Choroid plexus epithelial cell (primary cell): Measurements from ENCODE around the gene SH3BGRL2.

Source experiments
- DNase-seq: peaks from one replicate; pipeline ENCODE4 v3.0.0-alpha.2; 2010; ENCODE audit warnings: low read depth
- H3K4me3 ChIP-seq: 2 replicates; pipeline ENCODE4 v1.5.1; 2011; ENCODE audit warnings: low read depth, mild to moderate bottlenecking, control low read depth, low read length, moderate library complexity
- CTCF ChIP-seq: conservative IDR thresholded peaks from 2 replicates; pipeline ENCODE4 v1.5.1; 2011; ENCODE audit warnings: low read depth, mild to moderate bottlenecking, control low read depth, inconsistent platforms, low read length, moderate library complexity

Gene SH3BGRL2

GRCh38 chr6:79630883-79631692 lies at the start of gene SH3BGRL2:
TSS of gene SH3BGRL2 (plus strand) at chr6:79631329. CDS start at chr6:79631462, 133 bp downstream.
- TF ChIP-seq CTCF, result no peak
- peak; percentile 68 for DNase-seq
- peak within 1 kb of the TSS; percentile 76 for H3K4me3 ChIP-seq

- DNase-seq, result no peak
- TF ChIP-seq CTCF, result no peak
- H3K4me3 ChIP-seq, result no peak overlapping the region
Measured at GRCh38 chr6:79584332-79584731, 46.8 kb upstream of the SH3BGRL2 start.

DNA sequence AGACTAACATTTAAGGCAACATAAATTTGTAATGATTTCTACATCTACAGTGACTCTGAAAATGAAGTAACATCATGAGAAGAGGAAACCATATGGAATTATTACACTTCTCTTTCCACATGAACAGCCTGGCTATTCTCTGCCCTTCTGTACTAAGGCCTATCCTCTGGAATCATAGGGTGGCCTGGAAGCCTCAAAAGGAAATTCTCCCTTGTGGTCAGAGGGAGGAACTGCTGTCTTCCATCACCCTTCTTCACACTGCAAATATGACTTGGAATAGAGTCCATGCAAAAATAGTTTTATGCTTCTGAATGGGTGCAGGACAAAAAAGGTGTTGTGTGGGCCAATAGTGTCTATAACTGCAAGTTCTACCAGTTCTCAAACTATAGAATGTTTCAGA lies 44.6 kb upstream of the SH3BGRL2 start:
- H3K4me3 ChIP-seq, result no peak overlapping the region
- peak; percentile 77 for TF ChIP-seq CTCF
- peak; percentile 71 for DNase-seq

GRCh38 chr6:79589701-79590100 lies 41.4 kb upstream of the SH3BGRL2 start:
- TF ChIP-seq CTCF, result no peak
- no peak for DNase-seq
- H3K4me3 ChIP-seq, result no peak overlapping the region

- H3K4me3 ChIP-seq, result no peak overlapping the region
- no peak for DNase-seq
- no peak for TF ChIP-seq CTCF
Measured at GRCh38 chr6:79597155-79597554, 34.0 kb upstream of the SH3BGRL2 start.

DNA sequence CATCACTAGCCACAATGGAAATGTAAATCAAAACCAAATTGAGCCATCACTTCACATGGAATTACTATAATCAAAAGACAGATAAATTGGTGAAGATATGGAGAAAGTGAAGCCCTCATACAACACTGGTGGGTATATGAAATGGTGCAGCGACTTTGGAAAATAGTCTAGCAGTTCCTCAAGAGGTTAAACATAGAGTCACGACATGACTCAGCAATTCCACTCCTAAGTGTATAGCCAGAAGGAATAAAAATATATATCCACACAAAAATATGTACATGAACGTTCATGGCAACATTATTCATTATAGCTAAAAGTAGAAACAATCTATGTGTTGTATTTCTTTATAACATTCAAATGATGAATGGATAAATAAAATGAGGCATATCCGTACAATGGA lies 33.1 kb upstream of the SH3BGRL2 start:
- no peak overlapping the region for H3K4me3 ChIP-seq
- no peak for TF ChIP-seq CTCF
- DNase-seq, result no peak

GRCh38 chr6:79599725-79600259 lies 31.3 kb upstream of the SH3BGRL2 start:
- TF ChIP-seq CTCF, result no peak
- H3K4me3 ChIP-seq, result no peak overlapping the region
- no peak for DNase-seq
